ENCODE measurements around the gene HECTD4.

HECTD4 gene

DNA sequence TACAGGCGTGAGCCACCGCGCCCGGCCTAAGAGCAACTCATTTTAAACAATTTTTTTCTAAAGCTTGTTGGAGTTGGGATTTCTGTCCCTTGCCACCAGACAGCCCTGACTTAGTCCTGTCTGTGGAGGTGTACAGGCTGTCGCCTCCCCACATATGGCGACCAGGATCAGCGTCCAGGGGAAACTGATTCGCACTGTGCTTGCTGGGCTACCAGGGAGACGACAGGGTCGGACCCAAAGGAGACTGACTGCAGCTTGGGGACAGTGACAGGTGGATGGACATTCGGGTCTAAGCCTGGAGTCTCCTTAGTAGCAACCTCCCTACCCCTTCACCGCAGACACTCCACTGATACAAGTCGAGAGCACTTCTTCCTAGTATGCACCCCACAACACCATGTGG lies 216.6 kb downstream of the HECTD4 start:
- TF ChIP-seq, protein P1, sequence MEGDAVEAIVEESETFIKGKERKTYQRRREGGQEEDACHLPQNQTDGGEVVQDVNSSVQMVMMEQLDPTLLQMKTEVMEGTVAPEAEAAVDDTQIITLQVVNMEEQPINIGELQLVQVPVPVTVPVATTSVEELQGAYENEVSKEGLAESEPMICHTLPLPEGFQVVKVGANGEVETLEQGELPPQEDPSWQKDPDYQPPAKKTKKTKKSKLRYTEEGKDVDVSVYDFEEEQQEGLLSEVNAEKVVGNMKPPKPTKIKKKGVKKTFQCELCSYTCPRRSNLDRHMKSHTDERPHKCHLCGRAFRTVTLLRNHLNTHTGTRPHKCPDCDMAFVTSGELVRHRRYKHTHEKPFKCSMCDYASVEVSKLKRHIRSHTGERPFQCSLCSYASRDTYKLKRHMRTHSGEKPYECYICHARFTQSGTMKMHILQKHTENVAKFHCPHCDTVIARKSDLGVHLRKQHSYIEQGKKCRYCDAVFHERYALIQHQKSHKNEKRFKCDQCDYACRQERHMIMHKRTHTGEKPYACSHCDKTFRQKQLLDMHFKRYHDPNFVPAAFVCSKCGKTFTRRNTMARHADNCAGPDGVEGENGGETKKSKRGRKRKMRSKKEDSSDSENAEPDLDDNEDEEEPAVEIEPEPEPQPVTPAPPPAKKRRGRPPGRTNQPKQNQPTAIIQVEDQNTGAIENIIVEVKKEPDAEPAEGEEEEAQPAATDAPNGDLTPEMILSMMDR (IDR thresholded peaks at IDR 0.05): no peak

DNA sequence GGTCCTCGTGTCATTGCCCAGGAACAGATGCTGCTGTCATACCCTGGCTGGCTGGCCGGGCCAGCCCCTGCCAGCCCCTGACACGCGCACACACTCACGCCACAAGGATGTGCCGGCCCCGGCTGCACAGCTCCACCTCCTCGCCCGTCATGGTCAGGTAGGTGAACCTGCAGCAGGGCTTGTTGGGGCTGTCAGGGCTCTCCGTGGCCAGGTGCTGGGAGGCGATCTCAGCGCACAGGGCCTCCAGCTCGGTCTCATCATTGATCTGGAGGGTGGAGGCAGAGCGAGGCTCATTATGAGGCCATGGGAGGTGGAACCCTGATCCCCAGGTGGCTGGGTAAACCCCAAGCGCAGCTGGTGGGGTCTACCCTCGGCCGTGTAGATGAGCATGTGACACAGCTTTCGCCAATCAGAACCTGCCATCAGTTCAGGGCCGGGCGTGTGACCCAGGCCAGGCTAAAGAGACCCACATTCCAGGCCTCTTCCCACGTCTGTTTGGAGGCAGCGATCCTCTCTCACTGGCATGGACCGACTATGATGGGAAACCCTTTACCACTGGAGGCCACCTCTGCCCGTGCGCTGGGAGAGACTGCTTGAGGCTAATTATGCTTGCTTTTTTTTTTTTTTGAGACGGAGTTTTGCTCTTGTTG lies 218.1 kb downstream of the HECTD4 start:
- TF ChIP-seq, protein P1 (IDR thresholded peaks at IDR 0.05): no peak

DNA sequence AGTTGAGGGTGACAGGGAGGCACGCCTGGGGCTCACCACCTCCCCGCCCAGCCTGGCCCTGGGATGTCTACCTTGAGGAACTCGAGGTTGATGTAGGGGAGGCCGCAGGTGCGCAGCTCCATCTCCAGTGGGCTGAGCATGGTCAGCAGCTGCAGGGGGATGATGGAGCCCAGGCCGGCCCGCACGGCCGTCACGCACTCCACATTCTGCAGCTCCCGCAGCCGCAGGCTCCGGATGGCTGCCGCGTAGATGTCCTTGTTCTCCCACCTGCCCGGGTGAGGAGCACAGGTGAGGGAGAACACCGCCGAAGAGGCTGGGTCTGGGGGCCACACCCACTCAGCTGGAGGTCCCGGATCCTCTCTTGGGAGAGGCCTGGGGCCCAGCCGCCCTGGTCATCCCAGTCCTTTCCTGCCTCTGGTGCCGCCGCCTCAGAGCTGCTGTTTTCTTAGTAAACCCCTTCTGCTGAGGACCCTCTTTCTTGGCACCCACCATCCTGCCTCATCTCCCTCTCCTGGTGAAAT lies 218.7 kb downstream of the HECTD4 start:
- TF ChIP-seq, protein P1 (IDR thresholded peaks at IDR 0.05): no peak

DNA sequence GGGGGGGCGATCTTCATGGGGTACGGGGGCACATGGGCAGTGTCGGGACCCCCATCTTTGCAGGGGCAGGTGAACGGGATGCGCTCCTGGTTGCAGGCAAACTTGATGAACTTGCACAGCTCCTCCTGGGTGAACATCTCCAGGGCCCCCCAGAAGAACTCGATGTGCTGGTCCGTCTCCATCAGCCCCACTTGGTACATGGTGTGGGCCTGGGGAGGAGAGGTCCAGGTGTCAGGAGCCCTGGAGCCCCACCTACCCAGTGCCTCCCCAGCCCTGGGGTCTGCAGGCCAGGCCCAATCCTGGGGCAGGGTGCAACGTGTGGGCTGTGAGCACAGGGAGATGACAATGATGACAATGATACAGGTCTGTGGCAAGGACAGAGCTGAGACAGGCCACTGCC lies 219.2 kb downstream of the HECTD4 start:
- TF ChIP-seq, protein P1 (IDR thresholded peaks at IDR 0.05): no peak

DNA sequence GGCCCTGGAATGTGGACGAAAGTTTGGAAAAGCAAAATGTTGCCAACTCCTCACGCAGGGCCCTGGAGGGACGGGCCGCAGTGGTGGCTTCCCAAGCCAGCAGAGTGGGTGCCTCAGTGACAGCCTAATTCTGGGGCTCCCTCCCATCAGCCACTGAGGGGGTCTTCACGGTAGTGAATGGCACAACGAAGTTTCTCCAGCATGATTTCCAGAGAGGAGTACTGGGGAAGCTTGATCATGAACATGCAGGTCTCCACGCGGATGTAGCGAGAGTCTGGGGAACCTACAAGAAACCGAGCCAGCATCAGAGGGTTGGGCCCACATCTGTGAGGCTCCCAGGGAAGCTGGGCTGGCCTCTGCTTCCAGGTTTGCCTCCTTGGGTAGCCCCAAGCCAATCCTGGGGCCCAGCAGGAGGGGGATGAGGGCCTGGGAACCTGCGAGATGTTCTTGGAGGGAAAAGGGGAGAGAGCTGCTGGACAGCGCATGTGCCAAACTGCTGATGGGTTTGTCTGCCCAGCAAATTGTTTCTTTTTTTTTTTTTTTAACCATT lies 219.9 kb downstream of the HECTD4 start:
- TF ChIP-seq, protein P1 (IDR thresholded peaks at IDR 0.05): no peak

DNA sequence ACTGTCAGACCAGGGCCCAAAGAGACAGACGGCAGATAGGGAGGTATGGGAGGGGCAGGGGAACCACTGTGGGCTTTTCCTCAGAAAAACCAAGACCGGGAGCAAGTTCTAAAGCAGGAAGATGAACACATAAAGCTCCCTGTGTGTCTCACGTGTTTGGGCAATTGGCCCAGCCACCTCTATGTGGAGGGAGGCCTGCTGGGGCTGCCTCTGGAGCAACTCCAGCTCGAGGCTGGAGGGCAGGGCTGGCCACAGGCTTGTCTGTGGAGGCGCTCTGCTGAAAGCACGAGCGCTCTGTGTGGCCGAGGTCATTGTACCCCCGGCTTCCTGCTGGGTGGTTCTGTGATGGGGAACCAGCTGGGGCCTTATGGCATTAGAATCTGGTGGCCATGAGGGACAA lies 220.5 kb downstream of the HECTD4 start:
- TF ChIP-seq, protein P1 (IDR thresholded peaks at IDR 0.05): no peak

DNA sequence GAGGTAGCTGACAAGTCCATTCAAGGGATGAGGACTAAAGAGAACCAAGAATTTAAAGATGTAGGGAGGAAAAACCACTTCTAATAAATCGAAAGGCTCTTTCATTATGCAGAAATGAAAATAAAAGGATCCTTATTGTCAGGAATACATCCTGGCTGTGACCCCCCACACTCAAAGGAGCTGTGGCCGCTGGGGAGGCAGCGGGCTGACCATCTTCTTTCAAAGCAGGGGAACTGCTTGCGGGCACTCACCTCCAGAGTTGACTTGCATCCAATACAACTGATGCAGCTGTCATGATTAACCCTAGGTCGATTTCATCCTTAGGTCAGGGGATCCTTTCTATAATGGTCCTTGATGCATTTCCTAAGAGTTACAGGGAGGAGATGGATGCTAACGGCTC lies 221.6 kb downstream of the HECTD4 start:
- TF ChIP-seq, protein P1 (IDR thresholded peaks at IDR 0.05): no peak
